Calu3 (cell line): ENCODE data around the gene GLYR1. TPM values are rescaled to one million over a fixed set of nuclear protein-coding genes. Genes with fewer than 3 reads are reported as not detected.

Source experiments
- BruUV-seq: library from RNA; stranded (reverse); fragments of 400-500 nt; replicated peaks from 2 replicates; lab custom pipeline; 2021; lab: Mats Ljungman, UMichigan
- CTCF ChIA-PET: fragments of 300-600 bp; sonication (Branson Sonifier 250); formaldehyde crosslinking; loops from one replicate; lab custom pipeline; 2022; ENCODE audit warnings: antibody characterized with exemption; lab: Charles Lee
- DNase-seq: peaks from one replicate; pipeline ENCODE4 v3.0.0; 2022
- H3K27ac Mint-ChIP-seq: one replicate; pipeline ENCODE4 v1.8.0; 2022; ENCODE audit warnings: mixed read lengths; ENCODE audit not compliant: unreplicated experiment
- H3K27me3 Mint-ChIP-seq: one replicate; pipeline ENCODE4 v1.8.0; 2022; ENCODE audit warnings: mixed read lengths; ENCODE audit not compliant: unreplicated experiment
- H3K36me3 Mint-ChIP-seq: one replicate; pipeline ENCODE4 v1.8.0; 2022; ENCODE audit warnings: mild to moderate bottlenecking, moderate library complexity, mixed read lengths; ENCODE audit not compliant: insufficient read depth, unreplicated experiment
- H3K4me1 Mint-ChIP-seq: one replicate; pipeline ENCODE4 v1.8.0; 2022; ENCODE audit warnings: mild to moderate bottlenecking, low read depth, mixed read lengths; ENCODE audit not compliant: unreplicated experiment
- H3K4me3 Mint-ChIP-seq: one replicate; pipeline ENCODE4 v1.8.0; 2022; ENCODE audit warnings: mild to moderate bottlenecking, low read depth, moderate library complexity, mixed read lengths; ENCODE audit not compliant: unreplicated experiment
- H3K9me3 Mint-ChIP-seq: one replicate; pipeline ENCODE4 v1.8.0; 2022; ENCODE audit warnings: low read depth, mixed read lengths; ENCODE audit not compliant: unreplicated experiment
- intact Hi-C: fragments of 100-400 bp; cut with micrococcal nuclease; formaldehyde crosslinking; loops from one replicate; pipeline ENCODE4 v1.10.0; 2022; ENCODE audit not compliant: unreplicated experiment
- total RNA-seq: library from RNA; stranded (reverse); gene quantifications from 2 replicates; pipeline ENCODE4 v1.2.3, GENCODE V29; 2022
- TF ChIP-seq, protein P1 (sequence below): fragments of 200-600 bp; IDR thresholded peaks from one replicate; pipeline ENCODE4 v1.8.0; 2022; ENCODE audit warnings: antibody characterized with exemption; ENCODE audit not compliant: unreplicated experiment

GLYR1 gene
- total RNA-seq, 1 experiment from 2014 or later, result 158 TPM

DNA sequence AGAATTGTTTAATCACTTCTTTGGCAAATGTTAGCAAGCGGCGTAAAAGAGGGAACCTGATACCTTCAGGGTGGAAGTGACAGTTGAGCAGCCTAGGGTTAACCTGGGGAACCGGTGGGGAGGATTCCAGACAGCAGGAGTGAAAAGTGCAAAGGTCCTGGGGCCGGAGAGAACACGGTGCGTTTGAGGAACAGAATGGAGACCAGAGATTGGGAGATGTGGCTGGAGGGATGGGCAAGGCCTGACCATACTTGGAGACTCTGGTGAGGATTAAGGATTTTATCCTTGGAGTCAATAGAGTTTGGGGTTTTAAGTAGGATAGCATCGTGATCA lies 77.8 kb downstream of the GLYR1 start:
- CTCF ChIA-PET, result interaction anchor here (0.9 kb wide), 1 partner anchor 35 kb away, joined by 4 read pairs; the partner anchor contains the start of genes ANKS3 and DNAAF8
- BruUV-seq, result no TSS peak

DNA sequence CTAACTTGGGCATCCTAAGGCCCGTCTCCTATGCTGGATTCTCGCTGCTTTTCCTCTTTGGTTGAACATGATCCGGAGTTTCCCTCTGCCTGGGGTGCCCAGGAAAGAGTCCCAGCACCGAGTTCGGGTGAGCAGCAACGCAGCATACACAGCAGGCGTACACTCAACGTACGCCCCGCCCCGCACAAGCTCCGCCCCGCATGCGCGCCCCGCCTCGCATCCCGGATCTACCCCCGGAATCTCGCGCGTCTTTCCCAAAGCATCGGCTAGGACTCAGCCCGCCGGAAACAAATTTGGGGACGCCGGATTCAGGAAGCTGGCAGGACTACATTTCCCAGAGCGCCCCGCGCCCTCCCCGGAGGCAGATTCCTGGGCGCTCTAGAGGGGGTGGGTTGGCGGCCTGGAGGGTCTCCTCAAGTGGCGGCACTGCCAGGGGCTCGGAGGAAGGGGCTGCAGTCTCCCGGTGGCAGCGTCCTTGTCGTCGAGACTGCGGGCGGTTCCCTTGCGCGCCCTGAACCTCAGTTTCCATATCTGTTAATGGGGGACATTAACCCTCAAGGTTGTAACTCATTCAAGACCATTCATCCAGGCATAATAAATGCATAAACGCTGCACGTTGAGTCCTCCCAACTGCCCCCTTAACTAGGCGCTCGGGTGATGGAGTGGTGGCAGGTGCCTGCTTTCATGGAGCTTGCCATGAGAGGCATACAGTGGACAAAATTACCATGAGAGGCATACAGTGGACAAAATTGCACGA lies 78.4 kb downstream of the GLYR1 start:
- BruUV-seq, result no TSS peak
- H3K4me1 Mint-ChIP-seq, result peaks cover 30% of the 10 kb centered on the region
- DNase-seq, result peak; percentile 99
- intact Hi-C loops, result no loop called here
- CTCF ChIA-PET, result interaction anchor here (0.6 to 1.0 kb wide), 5 partner anchors 10 to 285 kb away, joined by 3 to 4 read pairs (median 3); partner anchors contain the start of genes ANKS3 and DNAAF8
- no peaks in the 10 kb centered on the region for H3K27me3 Mint-ChIP-seq
- peak overlapping the region; percentile 91 for H3K27ac Mint-ChIP-seq
- H3K36me3 Mint-ChIP-seq, result peaks cover 45% of the 10 kb centered on the region
- H3K4me3 Mint-ChIP-seq, result peak overlapping the region; percentile 87
- TF ChIP-seq, protein P1, sequence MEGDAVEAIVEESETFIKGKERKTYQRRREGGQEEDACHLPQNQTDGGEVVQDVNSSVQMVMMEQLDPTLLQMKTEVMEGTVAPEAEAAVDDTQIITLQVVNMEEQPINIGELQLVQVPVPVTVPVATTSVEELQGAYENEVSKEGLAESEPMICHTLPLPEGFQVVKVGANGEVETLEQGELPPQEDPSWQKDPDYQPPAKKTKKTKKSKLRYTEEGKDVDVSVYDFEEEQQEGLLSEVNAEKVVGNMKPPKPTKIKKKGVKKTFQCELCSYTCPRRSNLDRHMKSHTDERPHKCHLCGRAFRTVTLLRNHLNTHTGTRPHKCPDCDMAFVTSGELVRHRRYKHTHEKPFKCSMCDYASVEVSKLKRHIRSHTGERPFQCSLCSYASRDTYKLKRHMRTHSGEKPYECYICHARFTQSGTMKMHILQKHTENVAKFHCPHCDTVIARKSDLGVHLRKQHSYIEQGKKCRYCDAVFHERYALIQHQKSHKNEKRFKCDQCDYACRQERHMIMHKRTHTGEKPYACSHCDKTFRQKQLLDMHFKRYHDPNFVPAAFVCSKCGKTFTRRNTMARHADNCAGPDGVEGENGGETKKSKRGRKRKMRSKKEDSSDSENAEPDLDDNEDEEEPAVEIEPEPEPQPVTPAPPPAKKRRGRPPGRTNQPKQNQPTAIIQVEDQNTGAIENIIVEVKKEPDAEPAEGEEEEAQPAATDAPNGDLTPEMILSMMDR, result no peak
- no peaks in the 10 kb centered on the region for H3K9me3 Mint-ChIP-seq

More for the DNA sequence above, 77.8 kb downstream of the GLYR1 start:
- H3K27me3 Mint-ChIP-seq, result no peaks in the 10 kb centered on the region
- H3K4me3 Mint-ChIP-seq, result peak overlapping the region; percentile 87
- intact Hi-C loops, result no loop called here
- TF ChIP-seq, protein P1, result no peak
- H3K36me3 Mint-ChIP-seq, result peaks cover 41% of the 10 kb centered on the region
- H3K4me1 Mint-ChIP-seq, result peaks cover 30% of the 10 kb centered on the region
- DNase-seq, result no peak
- H3K27ac Mint-ChIP-seq, result peak overlapping the region; percentile 91
- H3K9me3 Mint-ChIP-seq, result no peaks in the 10 kb centered on the region

DNA sequence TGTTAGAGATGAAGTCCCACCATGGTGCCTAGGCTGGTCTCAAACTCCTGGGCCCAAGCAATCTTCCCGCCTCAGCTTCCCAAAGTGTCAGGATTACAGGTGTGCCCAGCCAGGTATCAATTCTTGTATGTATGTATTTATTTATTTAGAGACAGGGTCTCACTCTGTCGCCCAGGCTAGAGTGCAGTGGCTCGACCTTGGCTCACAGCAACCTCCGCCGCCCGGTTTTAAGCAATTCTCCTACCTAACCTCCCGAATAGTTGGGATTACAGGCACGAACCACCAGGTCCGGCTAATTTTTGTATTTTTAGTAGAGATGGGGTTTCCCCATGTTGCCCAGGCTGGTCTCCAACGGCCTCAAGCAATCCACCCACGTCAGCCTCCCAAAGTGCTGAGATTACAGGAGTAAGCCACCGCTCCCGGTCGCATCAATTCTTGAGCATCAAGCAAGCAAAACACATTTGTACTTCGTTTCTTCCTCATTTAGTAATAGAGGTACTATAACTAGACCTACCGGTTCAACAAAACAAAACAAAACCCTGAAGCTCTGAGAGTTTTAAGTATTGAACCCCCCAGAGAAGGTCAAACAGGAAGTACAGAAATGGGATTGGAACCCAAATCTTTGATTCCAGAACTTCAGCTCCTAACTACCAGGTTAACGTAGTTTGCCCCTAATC lies 79.1 kb downstream of the GLYR1 start:
- Mint-ChIP-seq H3K27ac (peak overlapping the region; percentile 91), H3K36me3 (peaks cover 50% of the 10 kb centered on the region), H3K27me3 (no peaks in the 10 kb centered on the region), H3K4me1 (peaks cover 30% of the 10 kb centered on the region), H3K4me3 (peak overlapping the region; percentile 87), H3K9me3 (no peaks in the 10 kb centered on the region)
- DNase-seq, result peak; percentile 52
- TF ChIP-seq, protein P1, result no peak
- intact Hi-C loops, result no loop called here
- CTCF ChIA-PET, result interaction anchor here (0.6 to 1.1 kb wide), 6 partner anchors 9 to 285 kb away, joined by 3 to 4 read pairs (median 3); partner anchors contain the start of genes ANKS3 and DNAAF8
- no TSS peak for BruUV-seq

DNA sequence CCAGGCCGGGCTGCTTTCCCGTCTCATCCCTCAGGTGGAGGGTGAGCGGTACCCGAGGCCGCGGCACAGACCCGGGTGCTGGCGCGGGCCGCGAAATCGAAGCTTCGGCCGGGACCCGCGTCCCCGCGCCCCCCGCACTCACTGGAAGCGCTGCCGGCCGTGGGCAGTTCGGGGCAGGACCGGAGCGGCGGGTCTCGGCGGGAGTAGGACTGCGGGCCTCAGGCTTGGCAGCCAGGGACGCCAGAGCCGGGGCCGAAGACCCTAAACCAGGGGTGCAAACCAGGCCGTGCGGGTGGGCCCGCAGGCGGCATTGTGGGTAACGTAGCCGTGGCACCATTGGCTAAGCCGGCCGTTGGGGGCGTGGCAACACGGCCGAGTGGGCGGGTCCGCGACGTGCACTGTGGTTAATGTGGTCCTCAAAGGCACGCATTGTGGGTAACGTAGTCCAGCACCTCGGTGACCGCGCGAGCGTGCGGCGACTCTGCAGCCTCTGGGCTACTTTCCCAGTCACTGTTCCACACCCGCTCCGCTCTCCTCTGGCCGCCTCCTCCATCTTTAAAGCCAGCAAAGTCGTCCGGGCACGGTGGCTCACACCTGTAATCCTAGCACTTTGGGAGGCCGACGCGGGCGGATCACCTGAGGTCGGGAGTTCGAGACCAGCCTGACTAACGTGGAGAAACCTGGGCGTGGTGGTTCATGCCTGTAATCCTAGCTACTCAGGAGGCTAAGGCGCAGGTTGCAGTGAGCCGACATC lies 80.0 kb downstream of the GLYR1 start, which contains the start of gene ZNF500:
Gene ZNF500 (minus strand): TSS at position 288 of the 754 bp plus-strand sequence. CDS start 1,184 bp downstream, outside the sequence.
- peak; percentile 100 for DNase-seq
- BruUV-seq, result no TSS peak
- H3K27me3 Mint-ChIP-seq, result no peaks in the 10 kb centered on the region
- intact Hi-C loops, result no loop called here
- H3K27ac Mint-ChIP-seq, result peak within 1 kb of the TSS; percentile 91
- no peaks in the 10 kb centered on the region for H3K9me3 Mint-ChIP-seq
- peaks cover 59% of the 10 kb centered on the region for H3K36me3 Mint-ChIP-seq
- TF ChIP-seq, protein P1, result no peak
- CTCF ChIA-PET, result interaction anchor here (1.1 to 1.2 kb wide), 2 partner anchors 29 to 33 kb away, joined by 3 to 4 read pairs; partner anchors contain the start of genes ANKS3 and DNAAF8
- H3K4me3 Mint-ChIP-seq, result peak within 1 kb of the TSS; percentile 87
- H3K4me1 Mint-ChIP-seq, result peaks cover 30% of the 10 kb centered on the region
